GM21528 (cell line): Measurements from ENCODE around the gene HIF1A.
"Not testable (repeated sequence)": the region's sequence is repeated elsewhere in the genome, so short reads cannot be mapped to it uniquely, and the experiment has no call there.

ENCODE experiments used
- ATAC-seq: cut with Tn5 transposase; IDR thresholded peaks from one replicate; pipeline ENCODE4 v1.9.1; 2021; ENCODE audit warnings: mild to moderate bottlenecking, moderate library complexity; ENCODE audit not compliant: unreplicated experiment, low FRiP score

Gene HIF1A

DNA sequence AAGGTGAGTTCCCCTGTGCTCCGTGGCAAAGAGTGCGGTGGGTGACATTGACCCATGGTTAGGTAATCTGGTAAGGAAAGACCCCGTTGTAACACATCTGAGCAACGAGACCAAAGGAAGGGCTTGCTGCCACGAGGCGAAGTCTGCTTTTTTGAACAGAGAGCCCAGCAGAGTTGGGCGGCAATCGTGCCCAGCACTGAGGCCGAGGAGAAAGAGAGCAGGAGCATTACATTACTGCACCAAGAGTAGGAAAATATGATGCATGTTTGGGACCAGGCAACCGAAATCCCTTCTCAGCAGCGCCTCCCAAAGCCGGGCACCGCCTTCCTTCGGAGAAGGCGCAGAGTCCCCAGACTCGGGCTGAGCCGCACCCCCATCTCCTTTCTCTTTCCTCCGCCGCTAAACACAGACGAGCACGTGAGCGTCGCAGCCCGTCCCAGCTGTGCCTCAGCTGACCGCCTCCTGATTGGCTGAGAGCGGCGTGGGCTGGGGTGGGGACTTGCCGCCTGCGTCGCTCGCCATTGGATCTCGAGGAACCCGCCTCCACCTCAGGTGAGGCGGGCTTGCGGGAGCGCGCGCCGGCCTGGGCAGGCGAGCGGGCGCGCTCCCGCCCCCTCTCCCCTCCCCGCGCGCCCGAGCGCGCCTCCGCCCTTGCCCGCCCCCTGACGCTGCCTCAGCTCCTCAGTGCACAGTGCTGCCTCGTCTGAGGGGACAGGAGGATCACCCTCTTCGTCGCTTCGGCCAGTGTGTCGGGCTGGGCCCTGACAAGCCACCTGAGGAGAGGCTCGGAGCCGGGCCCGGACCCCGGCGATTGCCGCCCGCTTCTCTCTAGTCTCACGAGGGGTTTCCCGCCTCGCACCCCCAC, at the start of gene HIF1A:
TSS of gene HIF1A (plus strand) at position 684 of the 865 bp plus-strand sequence. CDS start 292 bp downstream, outside the sequence.
- peak; percentile 93 for ATAC-seq

DNA sequence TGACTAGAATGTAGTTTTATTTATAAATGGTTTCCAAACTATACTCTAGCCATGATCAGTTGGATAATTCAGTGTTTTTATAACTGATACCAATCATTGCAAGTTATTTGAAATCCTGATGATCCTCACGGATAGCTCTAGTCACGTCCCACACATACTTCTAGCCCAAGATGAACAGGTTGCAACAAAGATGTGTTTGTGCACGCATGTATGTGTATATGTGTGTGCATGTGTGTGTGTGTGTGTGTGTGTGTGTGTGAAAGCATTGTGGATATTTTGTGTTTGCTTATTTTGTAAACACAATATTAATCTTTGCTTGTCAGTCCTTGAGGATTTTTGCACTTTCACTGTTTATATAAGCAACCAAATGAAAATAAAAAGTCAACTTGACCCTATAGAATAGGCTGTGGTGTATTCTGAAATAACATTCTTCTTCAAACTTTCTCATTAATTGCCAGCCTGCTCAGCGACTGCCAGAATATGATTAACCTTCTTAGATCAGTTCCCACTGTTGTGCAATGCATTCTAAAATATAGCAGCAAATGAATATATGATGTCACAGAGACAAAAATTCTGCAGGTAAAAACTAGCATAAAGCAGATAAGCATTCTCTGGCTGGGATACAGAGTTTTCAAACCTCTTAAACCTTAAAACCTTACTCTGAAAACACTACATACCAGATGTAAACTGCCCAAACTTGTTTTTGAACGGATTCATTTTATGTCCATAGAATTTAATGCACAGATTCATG, 48.8 kb upstream of the HIF1A start:
- ATAC-seq: no peak

DNA sequence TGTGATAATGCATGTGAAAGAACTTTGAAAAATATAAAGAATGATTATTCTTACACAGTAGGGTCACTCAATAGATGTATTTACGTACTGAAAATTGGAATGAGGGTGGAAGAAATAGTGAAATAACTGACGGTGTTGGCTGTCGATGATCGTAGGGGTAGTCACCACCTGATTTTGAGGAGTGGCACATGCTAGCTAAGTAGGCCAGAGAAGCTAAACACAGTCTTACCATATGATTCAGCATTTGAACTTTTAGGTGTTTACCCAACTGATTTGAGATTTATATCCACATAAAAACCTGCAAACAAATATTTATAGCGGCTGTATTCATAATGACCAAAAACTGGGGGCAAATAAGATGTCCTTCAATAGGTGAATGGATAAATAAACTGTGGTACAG, 47.6 kb upstream of the HIF1A start:
- ATAC-seq: no peak

DNA sequence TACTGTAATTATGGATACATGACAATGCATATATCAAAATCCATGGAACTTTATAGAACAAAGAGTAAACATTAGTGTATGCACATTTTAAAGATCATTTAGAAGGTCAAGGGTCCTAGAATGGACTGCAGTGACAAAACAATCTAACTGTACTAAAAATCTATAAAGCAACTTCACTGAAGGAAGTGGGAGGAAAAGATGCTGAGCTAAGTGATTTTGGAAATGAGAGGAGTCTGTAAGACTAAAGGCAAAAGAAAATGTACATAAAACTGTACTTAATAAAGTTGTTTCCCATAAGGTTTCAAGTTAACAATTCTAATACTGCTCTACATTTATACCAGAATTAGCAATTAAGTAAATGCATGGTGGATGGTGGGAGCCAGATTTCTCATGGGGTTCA, 46.9 kb upstream of the HIF1A start:
- ATAC-seq: no peak

DNA sequence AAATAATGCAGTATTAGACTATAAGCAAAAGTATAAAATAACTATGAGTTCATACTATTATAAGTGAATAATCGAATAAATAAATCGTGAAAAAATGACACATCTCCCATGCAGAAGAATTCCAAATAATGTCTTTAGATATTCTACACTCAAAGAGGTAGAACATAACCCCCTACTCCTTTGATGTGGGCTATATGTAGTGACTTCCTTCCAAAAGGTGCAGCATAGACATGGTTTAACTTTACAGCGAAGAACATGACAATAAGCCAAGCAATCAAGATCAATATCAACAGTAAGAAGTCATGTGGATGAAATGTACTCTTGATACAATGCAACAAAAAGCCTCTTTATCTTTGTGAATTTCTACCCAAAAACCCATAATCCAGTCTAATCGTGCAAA, 46.0 kb upstream of the HIF1A start:
- no peak for ATAC-seq

DNA sequence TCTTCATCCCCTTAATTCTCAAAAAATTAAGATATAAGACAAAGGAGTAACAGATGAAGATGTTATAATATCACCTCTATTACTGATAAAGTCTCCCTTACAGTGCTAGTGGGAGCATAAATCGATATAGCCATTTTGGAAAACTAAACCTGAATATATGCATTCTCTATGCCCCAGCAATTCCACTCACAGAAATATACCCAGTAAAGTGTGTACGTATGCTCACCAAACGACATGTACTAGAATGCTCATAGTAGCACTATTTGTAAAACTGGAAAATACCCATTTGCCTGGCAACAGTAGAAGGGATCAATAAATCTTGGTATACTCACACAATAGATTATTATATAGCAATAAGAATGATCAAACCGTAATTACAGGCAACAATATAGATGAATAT, 44.0 kb upstream of the HIF1A start:
- ATAC-seq: no peak

DNA sequence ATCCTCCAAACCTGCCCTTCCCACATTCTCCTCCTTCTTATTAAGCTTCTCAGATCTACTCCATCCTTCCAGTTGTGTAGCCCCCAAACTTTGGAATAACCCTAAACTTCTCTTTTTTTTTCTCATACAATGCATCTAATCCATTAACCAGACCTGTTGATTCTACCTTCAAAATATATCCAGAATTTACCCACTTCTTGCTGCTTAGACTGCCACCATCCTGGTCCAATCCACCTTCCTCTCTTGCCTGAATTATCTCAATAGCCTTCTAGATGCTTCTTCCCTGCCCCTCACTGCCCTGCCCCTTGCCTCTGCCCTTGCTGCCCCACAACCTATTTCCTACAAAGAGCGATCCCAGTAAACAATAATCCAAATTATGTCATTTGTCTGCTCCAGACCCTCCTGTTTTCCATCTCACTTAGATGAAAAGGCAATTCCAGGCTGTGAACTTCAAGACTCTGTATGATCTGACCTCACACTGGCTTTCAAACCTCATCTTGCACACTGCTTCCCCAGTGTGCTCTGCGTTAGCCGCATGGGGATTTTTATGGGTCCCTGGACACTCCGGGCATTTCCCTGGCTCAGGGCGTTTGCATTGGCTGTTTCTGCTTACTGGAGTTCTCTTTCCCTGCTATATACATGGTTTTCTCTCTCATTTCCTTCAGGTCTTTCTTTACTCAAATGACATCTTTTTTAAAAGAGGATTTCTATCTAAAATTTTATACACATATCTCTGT, 42.6 kb upstream of the HIF1A start:
- ATAC-seq: no peak

DNA sequence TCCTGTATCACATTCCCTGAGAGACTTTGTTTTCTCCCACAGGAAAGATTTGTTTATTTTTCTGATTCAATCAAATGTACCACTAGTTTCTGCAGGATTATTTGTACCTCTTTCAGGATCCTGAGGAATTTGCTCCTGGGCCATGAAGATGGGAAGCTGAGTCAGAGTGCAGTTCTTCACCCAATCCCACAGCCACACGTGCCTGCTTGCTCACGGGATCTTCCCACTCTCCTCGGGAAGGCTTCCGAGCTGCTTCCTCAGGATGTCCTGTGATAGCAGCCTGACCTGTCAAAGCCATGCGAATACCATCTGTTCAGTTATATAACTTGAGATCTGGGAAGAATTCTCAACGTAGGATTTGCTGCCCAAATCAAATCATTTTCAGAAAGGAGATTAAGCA, 41.8 kb upstream of the HIF1A start:
- no peak for ATAC-seq

DNA sequence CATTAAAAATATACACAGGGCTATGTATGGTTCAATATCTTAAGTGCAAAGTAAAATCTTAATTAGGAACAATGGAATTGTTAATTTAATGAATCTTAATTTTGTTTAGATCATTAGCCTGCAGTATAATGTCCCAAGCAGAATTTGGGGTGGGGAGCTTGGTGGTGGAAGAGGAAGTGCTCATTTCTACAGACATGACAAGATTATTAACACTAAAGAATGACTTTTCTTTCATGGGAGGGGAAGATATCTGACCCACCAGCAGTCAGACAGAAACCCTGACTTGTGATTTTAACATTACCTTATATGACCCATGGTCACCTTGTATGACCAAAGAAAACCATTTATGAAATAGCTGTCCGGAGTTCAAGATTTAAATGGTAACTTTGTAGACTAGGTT, 41.3 kb upstream of the HIF1A start:
- no peak for ATAC-seq

DNA sequence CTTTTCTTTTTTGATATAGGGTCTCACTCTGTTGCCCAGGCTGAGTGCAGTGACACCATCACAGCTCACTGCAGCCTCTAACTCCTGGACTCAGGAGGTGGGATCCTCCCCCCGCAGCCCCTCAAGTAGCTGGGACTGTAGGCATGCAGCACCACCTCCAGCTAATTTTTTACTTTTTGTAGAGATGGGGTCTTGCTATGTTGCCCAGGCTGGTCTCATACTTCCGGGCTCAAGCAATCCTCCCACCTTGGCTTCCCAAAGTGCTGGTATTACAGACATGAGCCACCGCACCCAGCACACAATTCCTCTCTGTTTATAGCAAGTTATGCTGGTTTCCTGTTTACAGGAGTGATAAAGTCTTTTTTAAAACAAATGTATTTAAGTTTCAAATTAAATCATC, 39.5 kb upstream of the HIF1A start:
- ATAC-seq: no peak

DNA sequence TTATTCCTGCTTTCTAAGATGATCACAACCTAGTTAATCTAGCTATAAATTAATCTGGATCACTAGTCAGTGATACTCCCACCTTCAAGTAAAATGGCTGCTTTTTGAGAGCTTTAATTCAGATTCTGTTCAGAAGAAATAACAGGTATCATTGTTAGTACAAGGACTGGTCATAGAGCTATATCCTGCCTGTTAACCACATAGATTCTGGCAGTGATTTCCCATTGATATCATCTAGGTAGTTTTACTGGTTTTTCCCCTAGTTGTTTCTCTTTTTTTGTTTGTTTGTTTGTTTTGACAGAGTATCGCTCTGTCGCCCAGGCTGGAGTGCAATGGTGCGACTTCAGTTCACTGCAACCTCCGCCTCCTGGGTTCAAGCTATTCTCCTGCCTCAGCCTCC, 39.0 kb upstream of the HIF1A start:
- no peak for ATAC-seq

DNA sequence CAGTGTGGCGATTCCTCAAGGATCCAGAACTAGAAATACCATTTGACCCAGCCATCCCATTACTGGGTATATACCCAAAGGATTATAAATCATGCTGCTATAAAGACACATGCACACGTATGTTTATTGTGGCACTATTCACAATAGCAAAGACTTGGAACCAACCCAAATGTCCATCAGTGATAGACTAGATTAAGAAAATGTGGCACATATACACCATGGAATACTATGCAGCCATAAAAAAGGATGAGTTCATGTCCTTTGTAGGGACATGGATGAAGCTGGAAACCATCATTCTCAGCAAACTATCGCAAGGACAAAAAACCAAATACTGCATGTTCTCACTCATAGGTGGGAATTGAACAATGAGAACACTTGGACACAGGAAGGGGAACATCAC, 37.2 kb upstream of the HIF1A start:
- ATAC-seq: not testable (repeated sequence)

DNA sequence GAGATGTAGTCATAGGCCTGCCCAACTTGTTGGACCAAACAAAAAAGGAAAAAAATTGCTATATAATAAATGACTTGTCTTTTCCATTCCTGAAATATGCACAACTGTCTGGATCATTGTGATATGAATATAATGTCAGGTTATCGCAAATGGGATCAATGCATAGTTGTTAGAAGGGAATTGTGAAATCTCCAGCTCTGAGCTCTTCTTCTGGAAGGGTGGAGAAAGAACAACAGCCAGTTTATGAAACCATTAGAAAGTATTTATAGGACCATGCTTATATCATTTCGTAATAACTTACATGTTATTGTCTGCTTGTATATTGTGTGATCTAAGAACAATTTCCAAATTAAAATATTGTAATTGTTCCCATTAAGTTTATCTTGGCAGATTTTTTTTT, 35.7 kb upstream of the HIF1A start:
- ATAC-seq: no peak

DNA sequence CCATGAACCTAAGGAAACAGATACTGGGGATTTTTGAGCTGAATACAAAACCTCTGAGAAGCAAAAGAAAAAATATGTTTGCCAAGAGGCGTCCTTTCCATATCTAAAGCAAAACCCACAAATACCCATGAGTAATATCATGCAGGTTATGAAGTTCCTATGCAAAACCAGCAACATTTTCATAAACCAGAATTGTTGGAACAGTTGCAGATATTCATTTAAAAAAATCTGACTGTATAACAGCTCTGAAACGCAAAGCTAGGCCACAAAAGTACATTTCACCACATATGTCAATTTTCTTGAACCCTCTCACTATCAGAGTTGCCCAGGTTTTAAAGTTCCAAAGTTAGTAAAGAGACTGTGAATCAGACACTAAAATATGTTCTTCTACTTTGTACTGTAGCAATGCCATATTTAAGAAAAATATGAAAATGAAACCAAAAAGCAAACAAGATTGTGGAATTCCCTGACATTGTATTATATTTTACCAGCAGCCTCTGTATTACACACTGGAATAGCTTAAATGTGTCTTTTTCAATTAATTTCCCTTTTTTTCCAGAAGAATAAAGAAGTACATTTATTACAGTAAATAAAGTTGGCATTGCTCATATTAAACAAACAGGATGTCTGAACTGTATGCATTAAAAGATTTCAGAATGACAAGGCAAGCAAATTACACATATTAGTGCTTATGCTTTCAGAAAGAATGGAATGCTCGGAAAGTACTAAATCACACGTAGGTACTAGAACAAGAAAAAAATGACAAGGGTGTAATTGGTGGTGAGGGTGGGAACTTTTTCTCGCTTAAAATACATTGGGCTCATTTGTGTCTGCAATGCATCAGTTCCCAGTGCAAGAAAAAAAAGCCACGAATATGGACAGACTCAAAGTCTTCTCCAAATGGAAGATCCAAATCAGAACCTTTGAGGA, 33.6 kb upstream of the HIF1A start:
- peak; percentile 23 for ATAC-seq

DNA sequence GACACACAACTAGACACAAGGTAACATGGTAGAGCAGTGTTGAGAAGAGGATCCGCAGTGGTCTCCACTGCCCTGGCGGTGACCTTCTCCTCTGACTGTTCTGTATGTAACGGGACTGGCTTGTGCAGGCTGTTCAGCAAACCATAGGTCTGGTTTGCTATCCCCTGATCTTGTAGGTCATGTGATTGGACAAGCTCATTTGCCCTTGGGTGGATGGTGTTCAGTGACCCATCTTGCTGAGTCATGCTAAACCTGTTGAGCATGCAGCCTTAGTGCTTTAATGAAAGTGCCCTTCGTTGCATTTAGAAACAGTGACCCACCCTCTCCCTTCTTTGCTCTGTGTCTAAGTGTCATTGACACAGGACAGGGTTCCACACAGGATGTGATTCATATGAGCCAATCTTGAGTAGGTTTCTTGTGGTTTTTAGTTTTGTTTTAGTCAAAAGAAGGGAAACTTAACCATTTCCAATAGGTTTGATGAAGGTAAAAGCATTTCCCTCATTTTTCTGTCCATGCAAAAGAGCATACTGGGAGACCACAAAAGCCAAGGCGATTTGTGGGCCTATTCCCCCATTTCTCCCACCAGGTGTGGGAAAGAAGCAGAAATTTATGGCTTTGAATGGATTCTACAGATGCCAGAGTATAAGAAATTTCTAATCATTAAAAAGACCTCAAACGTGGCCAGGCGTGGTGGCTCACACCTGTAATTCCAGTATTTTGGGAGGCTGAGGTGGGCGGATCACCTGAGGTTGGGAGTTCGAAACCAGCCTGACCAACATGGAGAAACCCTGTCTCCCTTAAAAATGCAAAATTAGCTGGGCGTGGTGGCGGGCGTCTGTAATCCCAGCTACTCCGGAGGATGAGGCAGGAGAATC, 32.6 kb upstream of the HIF1A start:
- ATAC-seq: peak; percentile 77

DNA sequence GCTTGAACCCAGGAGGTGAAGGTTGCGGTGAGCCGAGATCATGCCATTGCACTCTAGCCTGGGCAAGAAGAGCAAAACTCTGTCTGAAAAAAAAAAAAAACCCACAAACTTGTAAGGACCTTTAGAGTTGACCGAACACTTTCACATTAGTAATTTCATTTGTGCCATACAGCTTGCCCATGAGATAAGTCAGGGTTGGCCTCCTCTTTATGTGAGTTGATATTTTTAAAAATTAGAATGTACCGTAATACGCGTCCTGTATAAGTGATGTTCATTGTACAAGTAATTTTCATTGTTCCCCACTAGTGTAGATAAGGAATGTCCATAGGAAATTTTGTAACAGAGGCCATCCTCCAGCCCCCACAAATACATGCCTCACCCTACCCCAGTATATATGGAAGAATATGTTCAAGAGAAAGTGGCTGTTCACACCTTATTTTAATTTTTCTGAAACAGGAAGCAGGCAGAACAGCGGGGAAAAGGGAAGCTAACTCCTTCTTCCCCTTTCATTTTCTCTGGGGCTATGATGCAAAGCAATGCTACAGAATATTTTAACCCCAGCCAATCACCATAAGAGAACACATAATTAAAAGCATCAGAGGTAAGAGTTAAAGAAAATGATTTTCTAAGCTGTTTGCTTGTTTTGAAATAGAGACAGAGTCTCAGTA, 31.9 kb upstream of the HIF1A start:
- no peak for ATAC-seq

DNA sequence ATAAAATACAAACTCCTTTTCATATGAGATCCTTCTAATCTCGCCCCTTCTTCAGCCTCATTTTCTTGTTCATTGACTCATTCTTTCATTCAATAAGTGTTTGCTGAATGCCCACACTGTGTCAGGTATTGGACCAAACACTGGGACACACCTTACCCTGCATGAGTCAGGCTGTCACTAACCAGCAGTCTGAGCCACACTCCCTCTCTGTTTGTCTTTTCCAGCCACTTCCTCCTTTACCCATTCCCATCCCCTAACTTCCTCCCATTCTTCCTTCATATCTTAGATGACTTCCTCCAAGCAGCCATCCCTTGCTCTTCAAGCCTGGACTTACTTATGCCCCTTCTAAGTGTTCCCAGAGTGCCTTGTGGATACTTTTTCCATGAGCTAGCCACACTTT, 27.0 kb upstream of the HIF1A start:
- no peak for ATAC-seq

DNA sequence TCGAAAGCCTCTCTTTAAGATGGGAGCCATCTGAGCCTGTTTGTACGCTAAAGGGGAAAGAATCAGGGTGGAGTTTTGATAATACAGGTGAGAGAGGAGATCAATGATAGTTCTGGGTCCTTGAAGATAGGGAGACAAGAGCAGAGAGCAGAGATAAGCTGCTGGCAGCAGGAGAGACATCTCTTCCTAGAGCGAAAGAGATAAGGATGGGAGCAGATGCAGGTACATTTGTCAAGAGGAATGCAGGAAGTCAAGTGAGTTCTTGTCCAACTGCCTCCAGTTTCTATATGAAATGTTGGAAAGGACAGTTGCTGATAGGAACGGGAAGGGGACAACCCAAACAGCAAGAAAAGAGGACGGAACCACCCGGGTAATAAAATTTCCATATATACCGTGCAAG, 24.7 kb upstream of the HIF1A start:
- no peak for ATAC-seq

DNA sequence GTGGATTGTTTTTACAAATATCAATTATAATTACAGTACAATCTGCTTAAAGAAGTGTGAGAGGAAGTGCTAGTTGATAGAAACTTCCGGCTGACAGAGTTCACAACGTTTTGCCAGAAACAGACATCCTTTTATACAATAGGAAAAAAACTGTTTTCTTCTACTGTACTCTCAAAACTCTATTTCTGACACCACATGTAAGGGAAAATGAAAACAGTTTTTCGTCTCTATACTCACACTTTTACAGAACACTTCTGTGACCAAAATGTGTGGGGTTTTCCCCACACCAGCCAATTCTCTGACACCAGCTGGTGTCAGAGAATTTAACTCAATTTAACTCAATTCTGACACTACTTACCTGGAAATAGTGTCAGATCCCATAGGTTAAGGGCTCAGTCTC, 24.2 kb upstream of the HIF1A start:
- peak; percentile 76 for ATAC-seq
